ENCODE measurements around the gene ABHD2.
"Not testable (repeated sequence)": the region's sequence is repeated elsewhere in the genome, so short reads cannot be mapped to it uniquely, and the experiment has no call there.

The ABHD2 gene

DNA sequence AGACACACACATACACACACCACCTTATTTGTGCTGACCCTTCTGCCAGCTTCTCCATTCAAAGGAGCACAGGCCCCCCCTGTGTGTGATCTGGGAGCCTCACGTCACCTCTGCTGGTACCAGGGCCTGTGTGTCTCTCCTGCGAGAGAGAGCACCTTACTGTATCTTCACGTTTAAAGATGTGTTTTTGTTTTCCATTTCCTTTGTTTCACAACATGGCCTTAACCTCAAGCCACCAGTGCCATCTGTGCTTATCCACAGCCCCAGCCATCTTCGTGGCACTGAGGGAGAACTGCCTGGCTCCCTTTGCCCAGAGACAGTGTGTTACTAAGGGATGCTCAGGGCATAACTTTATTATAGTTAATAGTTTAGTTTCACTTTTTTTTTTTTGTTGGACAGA is 52.3 kb downstream of the ABHD2 start:
- DNase-seq = no peak

DNA sequence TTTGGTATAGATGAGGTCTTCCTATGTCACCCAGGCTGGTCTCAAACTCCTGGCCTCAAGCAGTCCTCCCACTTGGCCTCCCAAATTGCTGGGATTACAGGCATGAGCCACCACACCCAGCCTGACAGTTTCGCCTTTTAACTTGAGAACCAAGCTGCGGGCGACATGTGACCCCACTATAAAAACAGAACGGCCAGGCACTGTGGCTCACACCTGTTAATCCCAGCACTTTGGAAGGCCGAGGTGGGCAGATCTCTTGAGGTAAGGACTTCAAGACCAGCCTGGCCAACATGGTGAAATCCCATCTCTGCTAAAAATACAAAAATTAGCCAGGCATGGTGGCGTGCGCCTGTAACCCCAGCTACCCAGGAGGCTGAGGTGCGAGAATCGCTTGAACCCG is 52.9 kb downstream of the ABHD2 start:
- DNase-seq = not testable (repeated sequence)

DNA sequence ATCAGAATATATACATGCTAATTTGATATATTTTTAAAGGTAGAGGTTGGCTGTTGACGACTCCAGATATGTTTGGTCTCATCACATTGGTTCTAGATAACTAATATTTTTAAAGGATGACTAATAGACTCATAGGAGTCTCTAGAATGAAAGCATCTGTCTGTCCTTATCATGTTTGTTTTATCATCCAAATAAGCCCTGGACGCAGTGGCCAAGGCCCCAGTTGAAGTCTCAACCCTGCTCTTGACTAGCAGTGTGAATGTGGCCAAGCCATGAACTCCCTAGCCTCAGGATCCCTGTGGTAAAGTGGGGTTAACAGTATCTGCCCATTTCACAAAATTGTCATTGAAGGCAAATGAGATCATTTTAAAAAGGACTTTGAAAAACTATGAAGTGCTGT is 53.6 kb downstream of the ABHD2 start:
- no peak for DNase-seq

DNA sequence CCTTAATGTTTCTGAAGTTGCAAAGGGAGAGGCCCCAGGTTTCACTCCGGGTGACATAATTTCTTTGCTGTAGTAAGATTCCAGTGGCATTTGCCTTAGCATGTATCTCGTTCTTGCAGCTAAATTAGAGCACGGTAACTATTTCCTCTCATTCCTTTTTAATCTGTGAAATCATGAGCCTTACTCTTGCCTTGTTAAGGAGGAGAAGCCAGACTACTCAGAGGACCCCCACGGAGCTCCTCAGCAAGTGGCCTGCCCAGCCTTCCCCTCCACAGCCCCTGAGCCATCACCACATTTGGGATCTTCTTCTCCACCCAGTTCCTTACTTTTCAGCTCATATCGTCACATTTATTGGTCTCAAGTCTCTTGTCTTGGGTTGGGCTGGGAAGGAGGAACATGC is 54.2 kb downstream of the ABHD2 start:
- DNase-seq = no peak

DNA sequence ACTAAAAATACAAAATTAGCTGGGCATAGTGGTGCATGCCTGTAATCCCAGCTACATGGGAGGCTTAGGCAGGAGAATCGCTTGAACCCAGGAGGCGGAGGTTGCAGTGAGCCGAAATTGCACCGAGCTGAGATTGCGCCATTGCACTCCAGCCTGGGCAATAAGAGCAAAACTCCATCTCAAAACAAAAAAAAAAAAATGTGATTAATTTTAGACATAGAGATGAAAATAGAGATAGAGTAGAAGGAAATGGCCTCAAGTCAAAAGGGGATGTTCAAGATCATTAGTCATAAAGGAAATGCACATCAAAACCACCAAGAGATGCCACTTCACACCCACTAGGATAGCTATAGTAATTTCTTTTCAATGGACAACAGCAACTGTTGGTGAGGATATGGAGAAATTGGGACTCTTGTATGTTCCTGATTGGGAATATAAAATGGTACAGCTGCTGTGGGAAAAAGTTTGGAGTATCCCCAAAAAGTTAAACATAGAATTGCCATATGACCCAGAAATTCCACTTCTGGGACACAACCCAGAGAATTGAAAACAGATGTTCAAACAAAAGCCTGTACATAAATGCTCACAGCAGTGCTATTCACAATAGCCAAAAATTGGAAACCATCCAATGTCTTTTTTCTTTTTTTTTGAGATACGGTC is 55.4 kb downstream of the ABHD2 start:
- no peak for DNase-seq

DNA sequence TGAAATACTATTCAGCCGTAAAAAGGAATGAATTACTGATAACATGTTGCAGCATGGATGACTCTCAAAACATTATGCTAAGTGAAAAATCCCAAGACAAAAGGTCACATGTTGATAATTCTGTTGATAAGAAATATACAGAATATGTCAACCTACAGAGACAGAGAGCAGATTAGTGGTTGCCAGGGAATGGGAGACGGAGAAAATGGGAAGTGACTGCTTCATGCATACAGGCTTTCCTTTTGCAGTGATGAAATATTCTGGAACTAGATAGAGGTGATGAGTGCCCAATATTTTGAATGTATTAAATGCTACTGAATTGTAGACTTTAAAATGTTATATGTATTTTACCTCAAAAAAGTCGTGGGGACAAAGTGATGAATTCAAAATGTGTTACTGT is 56.2 kb downstream of the ABHD2 start:
- no peak for DNase-seq

DNA sequence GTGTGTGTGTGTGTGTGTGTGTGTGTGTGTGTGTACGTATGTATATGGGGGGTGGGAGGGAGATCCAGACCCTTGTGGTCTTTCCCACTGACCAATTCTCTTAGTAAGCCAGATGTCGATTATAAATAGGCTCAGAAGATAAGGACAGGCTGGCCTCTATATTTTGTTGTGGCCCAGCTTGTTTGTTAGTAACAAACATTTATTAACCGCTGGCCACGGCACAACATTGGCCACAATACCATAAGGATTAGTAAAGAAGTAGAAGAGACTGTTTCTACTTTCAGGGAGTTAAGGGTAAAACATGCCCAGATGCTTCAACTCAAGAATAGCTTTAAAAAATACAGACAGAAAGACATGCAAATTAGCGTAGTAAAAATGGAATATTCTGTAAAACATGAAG is 58.1 kb downstream of the ABHD2 start:
- DNase-seq = no peak

DNA sequence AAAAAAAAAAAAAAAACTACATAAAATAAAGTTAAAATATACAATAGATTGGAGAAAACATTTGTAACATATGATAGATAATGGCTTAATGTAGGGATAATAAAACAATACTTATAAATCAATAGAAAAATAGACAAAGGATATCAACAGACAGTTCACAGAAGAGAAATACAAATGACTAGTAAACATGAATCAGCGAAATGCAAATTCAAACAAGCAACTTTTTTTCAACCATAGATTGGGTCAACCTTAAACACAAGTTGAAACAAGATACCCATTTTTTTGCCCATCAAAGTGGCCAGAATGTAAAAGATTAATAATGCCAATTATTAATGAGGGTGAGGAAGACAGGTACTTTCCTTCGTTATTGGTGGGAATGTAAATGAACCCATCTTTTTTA is 59.9 kb downstream of the ABHD2 start:
- DNase-seq = no peak

DNA sequence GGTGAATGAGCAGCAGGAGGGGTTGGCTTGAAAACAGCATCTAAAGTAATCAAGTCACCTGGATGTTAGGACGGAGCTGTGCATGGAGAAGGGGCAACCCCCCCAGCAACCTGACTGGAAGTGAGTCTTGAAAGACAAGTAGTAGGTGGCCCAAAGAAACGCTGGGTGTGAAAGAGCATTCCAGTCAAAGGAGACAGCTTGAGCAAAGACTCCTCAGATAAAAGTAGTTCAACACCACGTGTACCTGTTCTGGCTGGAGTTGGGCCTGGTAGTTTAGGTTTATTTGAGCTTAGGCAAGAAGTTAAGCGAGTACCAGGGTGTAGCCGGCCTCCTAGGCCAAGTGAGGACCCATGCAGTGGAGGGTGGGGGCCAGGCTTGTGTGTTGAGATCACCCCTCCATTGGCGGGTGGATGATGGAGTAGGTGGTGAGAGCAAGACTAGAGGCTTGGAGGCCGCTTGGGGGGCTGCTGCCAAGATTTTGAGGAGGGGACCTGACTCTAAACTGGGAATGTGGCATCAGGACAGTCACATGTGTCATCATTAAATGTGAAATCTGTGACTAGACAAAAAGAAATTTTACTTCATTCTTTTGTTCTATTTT is 61.3 kb downstream of the ABHD2 start:
- DNase-seq = no peak

DNA sequence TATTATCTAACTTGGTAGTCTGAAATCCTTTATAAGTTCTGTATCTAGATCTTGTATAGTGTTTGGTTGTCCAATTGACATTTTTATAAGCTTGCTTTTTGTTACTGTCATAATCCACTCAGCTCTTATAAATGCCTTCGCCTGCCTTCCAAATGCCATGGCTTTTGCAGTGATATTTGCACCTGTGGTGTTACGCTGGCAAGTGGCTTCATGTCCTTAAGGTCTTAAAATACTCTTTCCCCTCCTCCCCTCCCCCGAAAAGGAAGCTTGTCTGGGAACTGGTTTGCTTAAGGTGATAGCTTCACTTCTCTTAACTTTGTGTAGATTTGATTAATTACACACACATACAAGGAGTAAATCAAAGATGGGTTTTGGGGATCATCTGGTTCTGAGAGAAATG is 62.0 kb downstream of the ABHD2 start:
- no peak for DNase-seq

DNA sequence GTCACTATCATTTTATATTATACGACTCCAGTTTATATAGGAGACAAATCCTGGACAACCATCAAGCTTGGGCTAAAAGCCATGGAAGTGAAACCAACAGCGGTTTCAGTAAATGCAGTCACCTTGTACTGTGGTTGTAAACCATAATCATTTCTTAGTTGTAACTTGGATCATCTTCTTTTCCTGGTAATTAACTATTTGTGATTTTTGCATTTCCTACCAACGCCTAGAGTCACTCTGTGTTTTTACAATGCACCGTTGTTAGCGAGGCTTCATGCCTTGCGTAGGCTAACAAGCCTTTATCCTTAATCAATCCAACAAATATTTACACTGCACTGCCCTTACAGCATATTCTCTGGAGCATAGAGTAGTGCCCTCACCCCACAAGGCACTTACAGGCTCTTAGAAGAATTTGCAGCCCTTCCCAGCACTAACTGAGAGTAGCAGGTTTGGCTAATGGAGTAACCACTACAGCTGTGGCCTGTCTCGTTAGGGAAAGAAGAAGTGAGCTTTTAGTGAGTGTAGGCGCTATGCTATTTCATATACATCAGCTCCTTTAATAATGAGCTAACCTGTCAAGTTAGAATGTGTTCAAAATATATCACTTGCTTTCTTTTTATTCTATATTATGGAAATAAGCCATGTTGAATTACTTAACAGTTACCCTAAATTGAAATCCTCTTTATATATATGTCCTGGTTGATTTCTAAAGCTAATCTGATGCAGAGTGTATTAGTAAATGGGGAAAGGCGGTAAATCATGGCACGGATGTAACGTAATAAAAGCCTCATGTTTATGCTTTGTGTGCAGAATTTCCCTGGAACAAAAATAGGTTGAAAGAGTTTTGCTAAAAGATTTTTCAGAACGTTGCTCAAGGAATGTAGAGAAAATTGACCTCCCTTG is 62.8 kb downstream of the ABHD2 start:
- DNase-seq = no peak

DNA sequence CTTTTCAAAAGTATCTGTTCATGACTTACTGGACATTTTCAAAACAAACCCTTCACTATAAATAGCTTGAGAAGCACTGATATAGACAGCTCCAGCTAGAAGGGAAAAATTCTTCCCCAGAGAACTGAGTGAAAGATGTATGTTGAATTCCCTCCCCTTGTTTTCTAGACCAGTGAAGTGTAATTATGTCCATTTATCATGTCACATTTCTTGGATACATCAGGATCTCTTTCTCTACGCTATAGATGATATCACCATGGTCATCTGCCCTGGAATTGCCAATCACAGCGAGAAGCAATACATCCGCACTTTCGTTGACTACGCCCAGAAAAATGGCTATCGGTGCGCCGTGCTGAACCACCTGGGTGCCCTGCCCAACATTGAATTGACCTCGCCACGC is 66.9 kb downstream of the ABHD2 start:
- DNase-seq = no peak

DNA sequence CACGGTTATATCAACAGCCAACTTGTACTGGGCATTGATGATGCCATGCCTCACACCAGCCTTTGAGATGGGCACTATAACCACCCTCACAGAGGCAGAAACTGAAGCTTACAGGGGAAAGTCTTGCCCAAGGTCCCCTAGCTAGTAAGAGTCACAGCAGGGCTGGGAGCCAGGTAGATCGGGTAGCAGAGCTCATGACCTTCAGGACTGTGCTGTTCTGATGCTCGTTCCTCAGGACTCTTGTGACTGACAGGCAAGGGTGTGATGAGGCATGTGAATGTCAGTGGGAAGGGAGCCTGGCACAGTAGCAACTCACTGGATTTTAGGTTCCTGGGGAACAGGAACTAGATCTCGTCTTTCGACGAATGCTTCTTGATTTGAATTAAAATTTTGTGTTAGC is 67.4 kb downstream of the ABHD2 start:
- DNase-seq = no peak

DNA sequence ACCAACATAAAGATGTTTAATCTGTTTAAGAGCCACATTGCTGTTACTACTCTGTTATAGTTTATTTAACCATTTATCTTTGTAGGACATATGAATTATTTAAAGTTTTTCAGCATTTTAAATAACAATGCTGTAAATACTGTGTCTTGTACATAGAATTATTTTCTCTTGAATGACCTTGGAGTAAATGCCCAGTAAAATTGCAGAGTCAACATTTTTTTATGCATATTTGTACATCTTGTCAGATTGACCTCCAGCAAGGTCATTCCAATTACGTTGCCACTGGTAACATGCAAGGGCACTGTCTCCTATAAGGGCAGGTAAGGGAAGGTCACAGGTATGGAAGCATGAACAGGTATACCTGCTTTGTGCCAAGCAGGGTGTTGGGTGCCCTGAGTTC is 68.8 kb downstream of the ABHD2 start:
- no peak for DNase-seq

DNA sequence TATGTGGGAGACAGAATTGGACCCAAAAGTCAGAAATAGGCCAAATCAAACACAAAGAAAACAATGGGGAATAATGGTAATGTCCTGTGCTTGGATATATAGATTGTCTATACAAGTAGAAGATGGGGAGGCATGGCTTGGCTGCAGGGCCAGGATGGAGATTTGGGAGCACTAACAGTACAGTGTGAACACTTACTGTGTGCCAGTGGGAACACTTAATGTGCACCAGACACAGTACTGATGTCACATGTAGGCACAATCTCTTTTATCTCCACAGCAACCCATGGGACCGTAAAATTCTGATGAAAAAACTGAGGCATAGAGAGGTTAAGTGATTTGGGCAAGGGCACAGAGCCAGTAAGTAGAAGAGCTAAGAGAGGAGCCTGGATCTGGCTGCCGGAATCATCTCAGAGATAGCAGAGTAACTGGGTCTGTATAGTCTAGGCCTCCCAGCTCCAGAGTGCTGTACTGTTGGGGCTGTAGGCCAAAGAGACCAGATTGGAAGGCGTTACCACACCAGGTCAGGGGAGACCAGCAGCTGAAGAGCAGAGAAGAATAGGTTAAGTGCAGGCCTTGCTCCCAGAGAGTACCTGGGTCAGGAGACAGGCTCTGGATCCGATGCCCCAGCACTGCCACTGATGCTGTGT is 69.8 kb downstream of the ABHD2 start:
- DNase-seq = no peak

DNA sequence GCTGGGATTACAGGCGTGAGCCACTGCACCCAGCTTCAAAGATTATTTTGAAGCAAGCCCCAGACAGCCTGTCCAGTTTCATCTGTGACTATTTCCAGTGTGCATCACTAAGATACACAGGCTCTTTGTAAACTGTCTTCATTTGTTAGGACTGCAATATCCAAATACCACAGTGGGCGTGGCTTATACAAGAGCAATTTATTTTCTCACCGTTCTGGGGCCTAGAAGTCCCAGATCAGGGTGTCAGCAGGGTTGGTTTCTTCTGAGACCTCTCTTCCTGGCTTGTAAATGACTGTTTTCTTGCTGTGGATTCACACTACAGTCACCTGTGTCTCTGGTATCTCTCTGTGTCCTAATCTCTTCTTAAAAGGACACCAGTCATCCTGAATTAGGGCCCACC is 73.4 kb downstream of the ABHD2 start:
- no peak for DNase-seq

DNA sequence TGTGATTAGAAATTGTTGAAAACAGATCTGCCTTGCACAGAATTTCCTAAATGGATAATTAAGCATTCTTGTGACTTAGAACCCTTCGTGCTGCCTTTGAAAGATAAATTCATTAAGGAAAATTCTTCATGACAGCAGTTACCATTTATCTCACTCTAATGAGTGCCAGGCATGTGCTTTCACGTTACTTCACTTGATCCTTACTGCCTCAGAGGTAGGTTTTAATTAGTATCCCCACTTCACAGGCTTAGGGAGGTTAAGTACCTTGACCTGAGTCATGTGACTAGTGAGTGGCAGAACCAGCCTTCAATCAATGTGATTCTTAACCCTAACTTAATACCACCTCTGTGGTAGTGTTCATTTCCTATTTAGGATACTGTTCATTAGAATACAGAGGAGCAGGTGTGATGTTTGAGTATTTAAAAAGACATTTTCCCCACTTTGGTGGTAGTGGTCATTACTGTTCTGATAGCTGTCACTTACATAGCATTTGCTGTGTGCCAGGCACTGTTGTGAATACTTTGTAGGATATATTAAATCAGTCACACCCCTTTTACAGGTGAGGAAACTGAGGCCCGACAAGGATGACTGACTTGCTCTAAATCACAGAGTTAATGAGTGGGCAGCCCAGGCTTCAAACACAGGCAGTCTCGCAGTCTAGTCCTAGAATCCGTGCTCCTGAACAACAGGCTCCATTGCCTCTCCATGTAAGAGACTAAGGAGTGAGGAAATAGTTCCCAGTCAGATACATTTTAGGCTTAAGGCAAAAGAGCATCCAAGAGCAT is 75.2 kb downstream of the ABHD2 start:
- DNase-seq = no peak

DNA sequence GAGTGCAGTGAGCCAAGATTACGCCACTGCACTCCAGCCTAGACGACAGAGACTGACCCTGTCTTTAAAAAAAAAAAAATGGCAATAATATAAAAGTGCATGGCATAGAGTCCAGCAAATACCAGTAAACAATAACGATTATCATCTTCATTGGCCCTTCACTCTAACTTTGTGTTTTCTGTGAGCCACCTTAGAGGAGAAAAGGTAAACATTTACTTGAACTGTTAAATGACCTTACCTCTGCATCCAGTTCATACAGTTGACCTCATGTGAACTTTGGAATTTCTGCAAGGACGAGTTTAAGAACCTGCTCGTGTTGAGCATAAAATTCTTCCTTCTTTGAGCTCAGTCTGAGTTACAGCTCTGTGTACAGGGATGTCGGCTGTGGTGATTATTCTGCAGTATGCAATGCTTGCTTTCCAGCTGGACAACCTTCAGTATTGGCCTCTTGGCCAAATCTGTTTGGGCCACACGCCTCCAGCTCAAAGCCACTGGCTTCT is 76.5 kb downstream of the ABHD2 start:
- no peak for DNase-seq

DNA sequence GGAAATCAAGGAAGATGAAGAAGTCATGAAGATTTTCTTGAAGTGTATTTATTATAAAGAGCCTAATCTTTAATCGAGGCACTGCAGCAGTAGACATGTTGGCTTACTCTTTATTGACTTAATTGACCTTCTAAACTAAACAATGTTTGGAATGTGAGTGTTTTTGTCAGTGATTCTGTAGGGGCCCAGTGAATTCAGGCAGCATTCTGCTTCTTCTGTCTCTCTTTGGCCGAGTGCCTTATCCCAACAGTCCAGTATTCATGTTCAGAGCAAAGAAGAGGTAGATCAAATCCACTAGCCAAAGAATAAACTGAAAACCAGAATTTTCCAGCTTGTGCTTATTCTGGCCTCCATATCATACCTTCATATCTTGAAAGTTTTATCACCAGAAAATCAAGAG is 77.4 kb downstream of the ABHD2 start:
- no peak for DNase-seq

DNA sequence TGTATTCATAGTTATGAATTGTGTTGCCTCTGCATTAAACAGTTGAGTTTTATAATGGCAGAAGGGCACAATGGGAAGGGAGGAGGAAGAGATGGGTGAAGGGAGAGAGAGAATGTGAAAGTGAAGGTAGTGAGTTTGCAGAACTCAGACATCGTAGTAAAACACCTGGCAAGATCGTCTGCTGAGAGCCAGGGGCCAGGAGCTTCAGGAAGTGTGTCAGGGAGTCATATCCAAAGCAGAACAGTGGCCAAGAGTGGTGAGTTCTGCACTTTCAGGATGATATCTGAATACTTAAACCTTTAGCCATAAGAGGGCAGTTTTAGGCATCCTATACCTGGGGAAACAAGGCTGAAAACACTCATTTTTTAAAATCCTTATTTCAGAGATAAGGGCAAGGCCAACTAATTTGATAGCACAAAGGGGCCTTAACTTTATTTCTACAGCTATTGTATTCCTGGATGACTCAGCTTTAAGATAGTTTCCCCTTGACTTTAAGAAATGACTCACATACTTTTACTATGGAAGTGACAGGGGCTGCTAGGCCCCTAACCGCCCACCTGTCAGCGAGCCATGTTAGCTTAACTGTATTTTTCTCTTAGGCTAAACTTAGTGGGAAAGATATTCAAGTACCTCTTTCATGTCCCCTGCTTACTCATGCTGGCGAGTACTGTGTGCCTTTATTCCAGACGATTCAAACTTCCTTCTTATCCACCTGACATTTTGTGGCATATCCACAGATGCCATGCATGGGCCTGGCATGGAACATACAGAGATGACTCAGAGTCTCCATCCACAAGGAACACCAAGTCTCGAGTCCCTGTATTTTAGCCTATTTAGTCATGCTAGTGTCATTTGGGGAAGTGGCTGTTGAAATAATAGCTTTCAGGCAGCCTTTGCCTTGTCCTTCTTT is 79.3 kb downstream of the ABHD2 start:
- no peak for DNase-seq

DNA sequence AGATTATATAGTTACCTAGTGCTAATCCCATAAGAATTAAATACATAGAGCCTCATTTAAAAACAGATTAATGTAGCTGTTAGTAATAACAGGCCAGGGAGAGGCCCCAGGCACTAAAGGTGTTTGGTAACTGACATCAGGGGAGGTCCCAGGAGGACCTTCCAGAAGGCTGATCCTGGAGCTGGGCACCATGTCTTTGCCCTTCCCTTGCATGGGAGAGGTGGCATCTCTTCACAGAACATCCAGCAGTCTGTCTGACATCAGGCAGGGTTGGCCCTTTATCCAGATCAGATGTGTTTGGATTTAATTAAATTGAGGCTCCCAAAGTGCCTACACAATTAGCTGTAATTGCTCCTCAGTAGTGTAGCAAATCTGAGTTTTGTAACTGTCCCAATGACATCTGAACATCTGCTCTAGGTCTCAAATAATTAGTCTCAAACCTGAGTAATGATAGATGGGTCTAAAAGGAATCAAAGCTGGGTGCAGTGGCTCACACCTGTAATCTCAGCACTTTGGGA is 80.1 kb downstream of the ABHD2 start:
- no peak for DNase-seq

Data from CD4-positive, alpha-beta T cell treated with Interleukin-6 for 4 hours (primary cell).